Measurements from ENCODE around the gene GLCCI1. TPM values are rescaled to one million over a fixed set of nuclear protein-coding genes. Genes with fewer than 3 reads are reported as not detected.

The GLCCI1 gene
- total and polyA plus RNA-seq, 4 donors: 1.4 to 5.9 (median 4.3) TPM

DNA sequence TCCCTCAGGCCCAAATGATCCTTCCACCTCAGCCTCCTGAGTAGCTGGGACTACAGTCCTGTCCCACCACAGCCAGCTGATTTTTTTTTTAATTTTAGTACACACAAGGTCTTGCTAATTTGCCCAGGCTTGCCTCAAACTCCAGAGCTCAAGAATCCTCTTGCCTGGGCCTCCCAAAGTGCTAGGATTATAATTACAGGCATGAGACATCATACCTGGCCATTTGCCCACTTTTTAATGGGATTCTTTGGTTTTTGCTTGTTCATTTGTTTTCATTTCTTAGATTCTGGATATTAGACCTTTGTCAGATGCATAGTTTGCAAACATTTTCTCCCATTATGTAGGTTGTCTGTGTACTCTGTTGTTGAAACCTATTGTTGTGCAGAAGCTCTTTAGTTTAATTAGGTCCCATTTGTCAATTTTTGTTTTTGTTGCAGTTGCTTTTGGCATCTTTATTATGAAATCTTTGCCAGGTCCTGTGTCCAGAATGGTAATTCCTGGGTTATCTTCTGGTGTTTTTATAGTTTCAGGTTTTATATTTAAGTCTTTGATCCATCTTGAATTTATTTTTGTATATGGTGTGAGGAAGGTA, 95.2 kb downstream of the GLCCI1 start:
- Histone ChIP-seq H3K36me3 (ENCODE audit: control insufficient read depth in 4 of 4, insufficient read depth in 3 of 4, low read depth in 1 of 4, low read length in 3 of 4) (peaks cover 0 to 4% (median 0%) of the 10 kb centered on the region in 4 donors), H3K27ac (ENCODE audit: low read depth in 1 of 2, low read length in 2 of 2) (no peak overlapping the region), H3K9ac (ENCODE audit: low read depth in 1 of 2, low read length in 2 of 2) (no peak overlapping the region), H3K9me3 (ENCODE audit: control insufficient read depth in 4 of 4, low read length in 3 of 4) (no peaks in the 10 kb centered on the region), H3K4me3 (ENCODE audit: low read depth in 1 of 3, low read length in 3 of 3) (no peak overlapping the region), H3K27me3 (ENCODE audit: control insufficient read depth in 4 of 4, insufficient read depth in 4 of 4, low read length in 3 of 4) (no peaks in the 10 kb centered on the region), H3K4me1 (ENCODE audit: control insufficient read depth in 4 of 4, insufficient read depth in 4 of 4, low read length in 3 of 4) (no peaks in the 10 kb centered on the region)
- TF ChIP-seq JUND (IDR thresholded peaks at IDR 0.05) (no peak), TAF1 (conservative IDR thresholded peaks at IDR 0.05) (no peak), RXRA (IDR thresholded peaks at IDR 0.05) (no peak), SP1 (IDR thresholded peaks at IDR 0.05) (no peak), GABPA (IDR thresholded peaks at IDR 0.05 in 1 of 2, conservative IDR thresholded peaks at IDR 0.05 in 1 of 2) (no peak), HNF4A (conservative IDR thresholded peaks at IDR 0.05) (no peak)
- TF ChIP-seq, protein P1, sequence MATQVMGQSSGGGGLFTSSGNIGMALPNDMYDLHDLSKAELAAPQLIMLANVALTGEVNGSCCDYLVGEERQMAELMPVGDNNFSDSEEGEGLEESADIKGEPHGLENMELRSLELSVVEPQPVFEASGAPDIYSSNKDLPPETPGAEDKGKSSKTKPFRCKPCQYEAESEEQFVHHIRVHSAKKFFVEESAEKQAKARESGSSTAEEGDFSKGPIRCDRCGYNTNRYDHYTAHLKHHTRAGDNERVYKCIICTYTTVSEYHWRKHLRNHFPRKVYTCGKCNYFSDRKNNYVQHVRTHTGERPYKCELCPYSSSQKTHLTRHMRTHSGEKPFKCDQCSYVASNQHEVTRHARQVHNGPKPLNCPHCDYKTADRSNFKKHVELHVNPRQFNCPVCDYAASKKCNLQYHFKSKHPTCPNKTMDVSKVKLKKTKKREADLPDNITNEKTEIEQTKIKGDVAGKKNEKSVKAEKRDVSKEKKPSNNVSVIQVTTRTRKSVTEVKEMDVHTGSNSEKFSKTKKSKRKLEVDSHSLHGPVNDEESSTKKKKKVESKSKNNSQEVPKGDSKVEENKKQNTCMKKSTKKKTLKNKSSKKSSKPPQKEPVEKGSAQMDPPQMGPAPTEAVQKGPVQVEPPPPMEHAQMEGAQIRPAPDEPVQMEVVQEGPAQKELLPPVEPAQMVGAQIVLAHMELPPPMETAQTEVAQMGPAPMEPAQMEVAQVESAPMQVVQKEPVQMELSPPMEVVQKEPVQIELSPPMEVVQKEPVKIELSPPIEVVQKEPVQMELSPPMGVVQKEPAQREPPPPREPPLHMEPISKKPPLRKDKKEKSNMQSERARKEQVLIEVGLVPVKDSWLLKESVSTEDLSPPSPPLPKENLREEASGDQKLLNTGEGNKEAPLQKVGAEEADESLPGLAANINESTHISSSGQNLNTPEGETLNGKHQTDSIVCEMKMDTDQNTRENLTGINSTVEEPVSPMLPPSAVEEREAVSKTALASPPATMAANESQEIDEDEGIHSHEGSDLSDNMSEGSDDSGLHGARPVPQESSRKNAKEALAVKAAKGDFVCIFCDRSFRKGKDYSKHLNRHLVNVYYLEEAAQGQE (IDR thresholded peaks at IDR 0.05): no peak
- TF ChIP-seq, protein P2, sequence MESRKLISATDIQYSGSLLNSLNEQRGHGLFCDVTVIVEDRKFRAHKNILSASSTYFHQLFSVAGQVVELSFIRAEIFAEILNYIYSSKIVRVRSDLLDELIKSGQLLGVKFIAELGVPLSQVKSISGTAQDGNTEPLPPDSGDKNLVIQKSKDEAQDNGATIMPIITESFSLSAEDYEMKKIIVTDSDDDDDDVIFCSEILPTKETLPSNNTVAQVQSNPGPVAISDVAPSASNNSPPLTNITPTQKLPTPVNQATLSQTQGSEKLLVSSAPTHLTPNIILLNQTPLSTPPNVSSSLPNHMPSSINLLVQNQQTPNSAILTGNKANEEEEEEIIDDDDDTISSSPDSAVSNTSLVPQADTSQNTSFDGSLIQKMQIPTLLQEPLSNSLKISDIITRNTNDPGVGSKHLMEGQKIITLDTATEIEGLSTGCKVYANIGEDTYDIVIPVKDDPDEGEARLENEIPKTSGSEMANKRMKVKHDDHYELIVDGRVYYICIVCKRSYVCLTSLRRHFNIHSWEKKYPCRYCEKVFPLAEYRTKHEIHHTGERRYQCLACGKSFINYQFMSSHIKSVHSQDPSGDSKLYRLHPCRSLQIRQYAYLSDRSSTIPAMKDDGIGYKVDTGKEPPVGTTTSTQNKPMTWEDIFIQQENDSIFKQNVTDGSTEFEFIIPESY (IDR thresholded peaks at IDR 0.05): no peak
- no peak for DNase-seq (ENCODE audit: low spot score)

DNA sequence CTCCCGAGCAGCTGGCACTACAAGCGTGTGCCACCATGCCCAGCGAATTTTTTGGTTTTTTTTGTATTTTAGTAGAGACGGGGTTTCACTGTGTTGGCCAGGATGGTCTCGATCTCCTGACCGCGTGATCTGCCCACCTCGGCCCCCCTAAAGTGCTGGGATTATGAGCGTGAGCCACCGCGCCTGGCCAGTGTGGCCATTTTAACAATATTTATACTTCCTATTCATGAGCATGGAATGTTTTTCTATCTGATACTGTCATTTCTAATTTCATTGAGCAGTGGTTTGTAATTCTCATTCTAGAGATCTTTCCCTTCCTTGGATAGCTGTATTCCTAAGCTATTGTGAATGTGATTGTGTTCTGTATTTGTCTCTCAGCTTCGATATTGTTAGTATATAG, 96.2 kb downstream of the GLCCI1 start:
- Histone ChIP-seq H3K27ac (ENCODE audit: low read depth in 1 of 2, low read length in 2 of 2) (no peak overlapping the region), H3K9me3 (ENCODE audit: control insufficient read depth in 4 of 4, low read length in 3 of 4) (no peaks in the 10 kb centered on the region), H3K36me3 (ENCODE audit: control insufficient read depth in 4 of 4, insufficient read depth in 3 of 4, low read depth in 1 of 4, low read length in 3 of 4) (peaks cover 0 to 4% (median 0%) of the 10 kb centered on the region in 4 donors), H3K27me3 (ENCODE audit: control insufficient read depth in 4 of 4, insufficient read depth in 4 of 4, low read length in 3 of 4) (no peaks in the 10 kb centered on the region), H3K4me3 (ENCODE audit: low read depth in 1 of 3, low read length in 3 of 3) (no peak overlapping the region), H3K4me1 (ENCODE audit: control insufficient read depth in 4 of 4, insufficient read depth in 4 of 4, low read length in 3 of 4) (peaks cover 0 to 2% (median 0%) of the 10 kb centered on the region in 4 donors), H3K9ac (ENCODE audit: low read depth in 1 of 2, low read length in 2 of 2) (no peak overlapping the region)
- no peak for DNase-seq (ENCODE audit: low spot score)
- 97% methylated on average over 12 of the region's 12 CpGs for WGBS
- TF ChIP-seq YY1 (IDR thresholded peaks at IDR 0.05) (no peak), EGR1 (IDR thresholded peaks at IDR 0.05; ENCODE audit: low read depth in 2 of 2) (no peak)
- TF ChIP-seq, protein P2 (IDR thresholded peaks at IDR 0.05): no peak

Measured in liver (tissue), 9 donors.